HepG2 (cell line): ENCODE results near the gene HTD2. TPM values are rescaled to one million over a fixed set of nuclear protein-coding genes. Genes with fewer than 3 reads are reported as not detected.

ENCODE experiments used
- ATAC-seq: fragments of 200-7000 bp; cut with Tn5 transposase; 3 replicates; pipeline ENCODE4 v1.9.1; 2020; ENCODE audit warnings: mild to moderate bottlenecking, moderate library complexity
- BruUV-seq: library from RNA; stranded (reverse); fragments of 400-500 nt; replicated peaks from 2 replicates; lab custom pipeline; 2021; lab: Mats Ljungman, UMichigan
- CTCF ChIA-PET: fragments of 300-600 bp; formaldehyde crosslinking; extraction: SDS; loops from one replicate; lab custom pipeline; 2021; ENCODE audit warnings: low total read pairs, inconsistent platforms, low intra/inter-chr PET ratio; lab: Yijun Ruan, JAX
- POLR2A ChIA-PET: fragments of 350-600 bp; sonication (Branson Sonifier 250); formaldehyde crosslinking; loops from one replicate; lab custom pipeline; 2020; ENCODE audit warnings: antibody characterized with exemption, inconsistent platforms; lab: Yijun Ruan, JAX
- DNase-seq: peaks from one replicate; pipeline ENCODE4 v3.0.0-alpha.2; 2015; ENCODE audit warnings: low spot score
- FAIRE-seq: peaks from 3 replicates; lab custom pipeline; 2011; peaks lifted over from hg19 to GRCh38; lab: Jason Lieb, UNC
- H2AFZ ChIP-seq: one replicate; pipeline ENCODE4 v1.6.1; 2011; ENCODE audit warnings: low read length, inconsistent platforms
- H3K27ac ChIP-seq: fragments of 300-600 bp; 3 replicates; pipeline ENCODE4 v1.8.0; 2011; ENCODE audit warnings: mixed run types, mild to moderate bottlenecking, mixed read lengths, low read length, inconsistent platforms; ENCODE audit not compliant: insufficient read depth; ENCODE audit errors: extremely low read length
- H3K27me3 ChIP-seq, 2 experiments: fragments of 200-600 bp in 1 of 2; 2 replicates in 1 of 2; 3 replicates in 1 of 2; pipeline versions ENCODE4 v1.6.0 to v1.8.0; 2011; ENCODE audit warnings: low read length in 2 of 2, mild to moderate bottlenecking in 2 of 2, moderate library complexity in 2 of 2, inconsistent platforms in 1 of 2; ENCODE audit not compliant: insufficient read depth in 2 of 2, control insufficient read depth in 1 of 2
- H3K36me3 ChIP-seq, 2 experiments: fragments of 200-600 bp in 1 of 2; replicated peaks in 1 of 2; 2 replicates in 1 of 2; 3 replicates in 1 of 2; pipeline versions ENCODE4 v1.5.1 to v1.8.0; 2011; ENCODE audit warnings: low read length in 2 of 2, inconsistent platforms in 1 of 2; ENCODE audit not compliant: insufficient read depth in 2 of 2, control insufficient read depth in 1 of 2
- H3K4me1 ChIP-seq: 2 replicates; pipeline ENCODE4 v1.5.1; 2012; ENCODE audit warnings: low read length, inconsistent platforms; ENCODE audit not compliant: insufficient read depth
- H3K4me2 ChIP-seq: 2 replicates; pipeline ENCODE4 v1.6.0; 2011; ENCODE audit warnings: low read depth, low read length, inconsistent platforms
- H3K4me3 ChIP-seq, 3 experiments: fragments of 200-600 bp in 1 of 3; sonication (generic), shearing (Covaris generic) in 1 of 3; replicated peaks in 1 of 3; 2 replicates each; pipeline ENCODE4 v1.5.1; 2011 to 2016; ENCODE audit warnings: low read length in 3 of 3, inconsistent platforms in 2 of 3, low read depth in 2 of 3, mild to moderate bottlenecking in 2 of 3, control low read depth in 1 of 3, mixed read lengths in 1 of 3; ENCODE audit not compliant: insufficient read depth in 1 of 3
- H3K79me2 ChIP-seq: one replicate; pipeline ENCODE4 v1.6.1; 2011; ENCODE audit warnings: low read length, inconsistent platforms; ENCODE audit not compliant: insufficient read depth
- H3K9ac ChIP-seq: 2 replicates; pipeline ENCODE4 v1.6.0; 2011; ENCODE audit warnings: mild to moderate bottlenecking, low read depth, low read length, inconsistent platforms; ENCODE audit not compliant: insufficient read depth
- H3K9me3 ChIP-seq: 2 replicates; pipeline ENCODE4 v1.5.1; 2012; ENCODE audit warnings: mild to moderate bottlenecking, low read length
- H4K20me1 ChIP-seq: 2 replicates; pipeline ENCODE4 v1.6.0; 2011; ENCODE audit warnings: inconsistent platforms, mild to moderate bottlenecking, low read length, moderate library complexity; ENCODE audit not compliant: insufficient read depth
- BHLHE40 ChIP-seq: IDR thresholded peaks from 2 replicates; pipeline ENCODE4 v1.6.1; 2011; ENCODE audit warnings: low read length, improper control_type of control experiment
- CHCHD3 ChIP-seq: sonication (generic); formaldehyde crosslinking; IDR thresholded peaks from 2 replicates; pipeline ENCODE4 v1.8.0; 2022; ENCODE audit warnings: mild to moderate bottlenecking, missing genetic modification reagents, moderate library complexity
- FOXA1 ChIP-seq, 2 experiments: fragments of 450-650 bp in 1 of 2; sonication (generic) in 1 of 2; formaldehyde crosslinking in 1 of 2; IDR thresholded peaks; 2 replicates each; pipeline versions ENCODE4 v1.4.0 to v1.6.1; 2016 to 2020; ENCODE audit warnings: missing genetic modification reagents in 1 of 2
- HIVEP1 ChIP-seq: sonication (generic); formaldehyde crosslinking; IDR thresholded peaks from 2 replicates; pipeline ENCODE4 v1.4.0; 2020; ENCODE audit warnings: mild to moderate bottlenecking, missing genetic modification reagents
- KDM2A ChIP-seq: sonication (generic); formaldehyde crosslinking; IDR thresholded peaks from 2 replicates; pipeline ENCODE4 v1.4.0; 2020; ENCODE audit warnings: low read depth, missing genetic modification reagents, borderline replicate concordance
- NFE2 ChIP-seq: sonication (generic); formaldehyde crosslinking; IDR thresholded peaks from 2 replicates; pipeline ENCODE4 v1.4.0; 2020; ENCODE audit warnings: missing genetic modification reagents
- POGZ ChIP-seq: sonication (generic); formaldehyde crosslinking; IDR thresholded peaks from 2 replicates; pipeline ENCODE4 v1.4.0; 2020; ENCODE audit warnings: mild to moderate bottlenecking, missing genetic modification reagents
- RCOR2 ChIP-seq: IDR thresholded peaks from 2 replicates; pipeline ENCODE4 v1.6.1; 2016; ENCODE audit warnings: missing biosample characterization, missing genetic modification reagents
- REXO4 ChIP-seq: sonication (generic); formaldehyde crosslinking; IDR thresholded peaks from 2 replicates; pipeline ENCODE4 v1.8.0; 2022; ENCODE audit warnings: missing genetic modification reagents, mild to moderate bottlenecking, borderline replicate concordance
- SCMH1 ChIP-seq: sonication (generic); formaldehyde crosslinking; IDR thresholded peaks from 2 replicates; pipeline ENCODE4 v1.9.0; 2021; ENCODE audit warnings: missing genetic modification reagents, mild to moderate bottlenecking, borderline replicate concordance
- SMAD3 ChIP-seq: sonication (generic); formaldehyde crosslinking; IDR thresholded peaks from 2 replicates; pipeline ENCODE4 v1.4.0; 2020; ENCODE audit warnings: missing genetic modification reagents
- TBX2 ChIP-seq: sonication (generic); formaldehyde crosslinking; IDR thresholded peaks from 2 replicates; pipeline ENCODE4 v1.5.0; 2020; ENCODE audit warnings: missing genetic modification reagents, mild to moderate bottlenecking, borderline replicate concordance
- TEAD3 ChIP-seq: optimal IDR thresholded peaks from 2 replicates; pipeline ENCODE3; 2016; ENCODE audit warnings: borderline replicate concordance
- ZKSCAN8 ChIP-seq: IDR thresholded peaks from 2 replicates; pipeline ENCODE4 v1.6.1; 2016; ENCODE audit warnings: borderline replicate concordance, missing genetic modification reagents, missing compliant biosample characterization
- ZNF121 ChIP-seq: sonication (generic); formaldehyde crosslinking; IDR thresholded peaks from 2 replicates; pipeline ENCODE4 v1.5.0; 2020; ENCODE audit warnings: mild to moderate bottlenecking, missing genetic modification reagents
- ZNF720 ChIP-seq: sonication (generic); formaldehyde crosslinking; IDR thresholded peaks from 2 replicates; pipeline ENCODE4 v1.4.0; 2020; ENCODE audit warnings: missing genetic modification reagents
- ZNF746 ChIP-seq: sonication (generic); formaldehyde crosslinking; IDR thresholded peaks from 2 replicates; pipeline ENCODE4 v1.8.0; 2022; ENCODE audit warnings: mild to moderate bottlenecking, missing genetic modification reagents
- ZNF777 ChIP-seq: sonication (generic); formaldehyde crosslinking; IDR thresholded peaks from 2 replicates; pipeline ENCODE4 v1.4.0; 2020; ENCODE audit warnings: missing genetic modification reagents
- ZNF780A ChIP-seq: sonication (generic); formaldehyde crosslinking; IDR thresholded peaks from 2 replicates; pipeline ENCODE4 v1.8.0; 2022; ENCODE audit warnings: mild to moderate bottlenecking, missing genetic modification reagents, moderate library complexity
- WGBS: methylation state at CpG from one replicate; pipeline ENCODE4 v1.1.6; 2017; ENCODE audit warnings: low lambda C conversion rate; 5-methylcytosine and 5-hydroxymethylcytosine counted together
- in situ Hi-C: cut with HindIII; loops from 2 replicates; pipeline ENCODE4 v1.10.0; 2017; ENCODE audit warnings: low pct_unique_long_range_greater_than_20kb; ENCODE audit not compliant: extremely low pct_ligation_motif_present
- intact Hi-C: fragments of 100-400 bp; cut with micrococcal nuclease; formaldehyde crosslinking; loops from one replicate; pipeline ENCODE4 v1.10.0; 2022; ENCODE audit not compliant: unreplicated experiment
- polyA plus RNA-seq, 8 experiments: library from polyadenylated mRNA; depleted of rRNA in 3 of 8; stranded (reverse) in 7 of 8; unstranded in 1 of 8; fragments of >200 nt; fragmentation: Illumina TruSeq in 4 of 8; extraction: Trizol in 4 of 8; gene quantifications; 2 replicates each; pipeline versions ENCODE4 v1.2.1 to v1.2.3, GENCODE V29; 2011 to 2016; ENCODE audit warnings: low read depth in 4 of 8, missing spikeins in 1 of 8, mixed read lengths in 1 of 8; ENCODE audit not compliant: insufficient read depth in 1 of 8
- total RNA-seq, 5 experiments: library from RNA; depleted of rRNA; stranded (reverse); fragments of >200 nt; fragmentation: Illumina TruSeq; extraction: Trizol; gene quantifications; 2 replicates each; pipeline ENCODE4 v1.2.3, GENCODE V29; 2016; ENCODE audit warnings: low read depth in 1 of 5
- TF ChIP-seq, protein P1 (sequence below): sonication (generic); formaldehyde crosslinking; IDR thresholded peaks from 2 replicates; pipeline ENCODE4 v1.5.1; 2020; ENCODE audit warnings: mild to moderate bottlenecking, moderate library complexity, missing genetic modification reagents
- TF ChIP-seq, protein P2 (sequence below): sonication (generic); formaldehyde crosslinking; IDR thresholded peaks from 2 replicates; pipeline ENCODE4 v1.4.0; 2020; ENCODE audit warnings: mild to moderate bottlenecking, missing genetic modification reagents, borderline replicate concordance
- TF ChIP-seq, protein P3 (sequence below): IDR thresholded peaks from 2 replicates; pipeline ENCODE4 v1.6.1; 2016; ENCODE audit warnings: mild to moderate bottlenecking

The HTD2 gene
- total and polyA plus RNA-seq, 2 of the 13 experiments (the other 11 are each of a cell fraction or from before 2014, with no cell fraction given): 8.6 to 13.7 TPM

DNA sequence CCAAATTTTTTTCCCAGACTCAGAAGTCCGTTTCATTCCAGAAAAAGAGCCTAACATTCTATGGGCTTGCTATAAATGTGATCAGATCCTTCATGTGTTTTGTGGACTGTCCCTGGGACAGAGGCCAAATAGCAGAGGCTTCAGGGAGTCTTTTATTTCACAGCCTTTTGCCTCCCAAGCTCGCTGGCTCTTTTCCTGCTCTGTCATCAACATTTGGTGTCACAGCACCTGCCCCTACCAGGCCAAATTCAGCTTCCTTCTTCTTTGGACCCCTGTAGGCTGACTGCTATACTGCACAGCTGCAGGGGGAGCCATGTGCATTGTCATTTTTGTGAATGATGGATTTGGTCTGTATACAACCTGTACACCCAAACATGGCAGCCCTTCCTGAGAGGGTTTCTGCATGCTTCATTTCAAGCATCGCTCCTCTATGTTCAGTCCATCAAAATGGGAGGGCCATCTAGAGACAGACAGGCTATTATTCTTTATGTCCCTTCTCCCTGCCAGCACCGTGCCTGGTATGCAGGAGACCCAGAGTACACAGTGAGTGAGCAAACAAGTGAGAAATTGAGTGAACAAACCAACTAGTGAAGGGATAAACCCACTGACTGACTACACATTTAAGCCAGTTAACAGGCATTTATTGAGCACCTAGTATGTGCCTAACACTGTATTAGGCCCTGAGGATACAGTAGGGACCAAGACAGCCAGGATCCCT is 18.1 kb upstream of the HTD2 start:
- intact Hi-C loops (loop anchor here (5.0 kb wide), 1 partner anchor 51 kb away; the partner anchor contains the start of gene ABHD6), in situ Hi-C loops (no loop called here)
- Histone ChIP-seq H3K9ac (no peak overlapping the region), H4K20me1 (no peaks in the 10 kb centered on the region), H2AFZ (no peak overlapping the region), H3K36me3 (peaks cover 0 to 5% of the 10 kb centered on the region in 2 experiments; a peak in 3 of 5 replicates), H3K9me3 (no peaks in the 10 kb centered on the region), H3K27me3 (no peaks in the 10 kb centered on the region), H3K4me2 (no peak overlapping the region), H3K27ac (no peak overlapping the region), H3K79me2 (no peaks in the 10 kb centered on the region), H3K4me1 (peaks cover 18% of the 10 kb centered on the region), H3K4me3 (no peak overlapping the region)
- FAIRE-seq (peak; percentile 47), DNase-seq (peak; percentile 51), ATAC-seq (peak; percentile 89)
- no TSS peak for BruUV-seq
- 59% methylated on average over 4 of the region's 4 CpGs for WGBS
- ChIA-PET CTCF (no interaction called here), POLR2A (no interaction called here)
- TF ChIP-seq, protein P1, sequence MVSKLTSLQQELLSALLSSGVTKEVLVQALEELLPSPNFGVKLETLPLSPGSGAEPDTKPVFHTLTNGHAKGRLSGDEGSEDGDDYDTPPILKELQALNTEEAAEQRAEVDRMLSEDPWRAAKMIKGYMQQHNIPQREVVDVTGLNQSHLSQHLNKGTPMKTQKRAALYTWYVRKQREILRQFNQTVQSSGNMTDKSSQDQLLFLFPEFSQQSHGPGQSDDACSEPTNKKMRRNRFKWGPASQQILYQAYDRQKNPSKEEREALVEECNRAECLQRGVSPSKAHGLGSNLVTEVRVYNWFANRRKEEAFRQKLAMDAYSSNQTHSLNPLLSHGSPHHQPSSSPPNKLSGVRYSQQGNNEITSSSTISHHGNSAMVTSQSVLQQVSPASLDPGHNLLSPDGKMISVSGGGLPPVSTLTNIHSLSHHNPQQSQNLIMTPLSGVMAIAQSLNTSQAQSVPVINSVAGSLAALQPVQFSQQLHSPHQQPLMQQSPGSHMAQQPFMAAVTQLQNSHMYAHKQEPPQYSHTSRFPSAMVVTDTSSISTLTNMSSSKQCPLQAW (CRISPR knock-in tag): no peak
- TF ChIP-seq BHLHE40: no peak
- TF ChIP-seq ZNF777 (CRISPR knock-in tag): no peak
- TF ChIP-seq TBX2 (CRISPR knock-in tag): no peak
- TF ChIP-seq ZNF780A (CRISPR knock-in tag): no peak
- TF ChIP-seq NFE2 (CRISPR knock-in tag): no peak
- TF ChIP-seq ZKSCAN8 (CRISPR knock-in tag): peak; percentile 96
- no peak for TF ChIP-seq REXO4 (CRISPR knock-in tag)
- TF ChIP-seq SMAD3 (CRISPR knock-in tag): no peak
- TF ChIP-seq, protein P2, sequence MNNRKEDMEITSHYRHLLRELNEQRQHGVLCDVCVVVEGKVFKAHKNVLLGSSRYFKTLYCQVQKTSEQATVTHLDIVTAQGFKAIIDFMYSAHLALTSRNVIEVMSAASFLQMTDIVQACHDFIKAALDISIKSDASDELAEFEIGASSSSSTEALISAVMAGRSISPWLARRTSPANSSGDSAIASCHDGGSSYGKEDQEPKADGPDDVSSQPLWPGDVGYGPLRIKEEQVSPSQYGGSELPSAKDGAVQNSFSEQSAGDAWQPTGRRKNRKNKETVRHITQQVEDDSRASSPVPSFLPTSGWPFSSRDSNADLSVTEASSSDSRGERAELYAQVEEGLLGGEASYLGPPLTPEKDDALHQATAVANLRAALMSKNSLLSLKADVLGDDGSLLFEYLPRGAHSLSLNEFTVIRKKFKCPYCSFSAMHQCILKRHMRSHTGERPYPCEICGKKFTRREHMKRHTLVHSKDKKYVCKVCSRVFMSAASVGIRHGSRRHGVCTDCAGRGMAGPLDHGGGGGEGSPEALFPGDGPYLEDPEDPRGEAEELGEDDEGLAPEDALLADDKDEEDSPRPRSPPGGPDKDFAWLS (CRISPR knock-in tag): no peak
- no peak for TF ChIP-seq SCMH1 (CRISPR knock-in tag)
- no peak for TF ChIP-seq ZNF746
- no peak for TF ChIP-seq FOXA1 (IDR thresholded peaks at IDR 0.05)
- peak; percentile 35; the same call in 1 of the 2 replicates for TF ChIP-seq FOXA1 (CRISPR knock-in tag; IDR thresholded peaks at IDR 0.05)
- TF ChIP-seq, protein P3, sequence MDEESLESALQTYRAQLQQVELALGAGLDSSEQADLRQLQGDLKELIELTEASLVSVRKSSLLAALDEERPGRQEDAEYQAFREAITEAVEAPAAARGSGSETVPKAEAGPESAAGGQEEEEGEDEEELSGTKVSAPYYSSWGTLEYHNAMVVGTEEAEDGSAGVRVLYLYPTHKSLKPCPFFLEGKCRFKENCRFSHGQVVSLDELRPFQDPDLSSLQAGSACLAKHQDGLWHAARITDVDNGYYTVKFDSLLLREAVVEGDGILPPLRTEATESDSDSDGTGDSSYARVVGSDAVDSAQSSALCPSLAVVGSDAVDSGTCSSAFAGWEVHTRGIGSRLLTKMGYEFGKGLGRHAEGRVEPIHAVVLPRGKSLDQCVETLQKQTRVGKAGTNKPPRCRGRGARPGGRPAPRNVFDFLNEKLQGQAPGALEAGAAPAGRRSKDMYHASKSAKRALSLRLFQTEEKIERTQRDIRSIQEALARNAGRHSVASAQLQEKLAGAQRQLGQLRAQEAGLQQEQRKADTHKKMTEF (CRISPR knock-in tag): no peak
- 0 out of 2 replicates have a peak, but pooled peaks have one; percentile 26 for TF ChIP-seq RCOR2 (CRISPR knock-in tag)
- peak; percentile 78 for TF ChIP-seq TEAD3 (CRISPR knock-in tag)
- no peak for TF ChIP-seq HIVEP1 (CRISPR knock-in tag)
- TF ChIP-seq POGZ (CRISPR knock-in tag): 0 out of 2 replicates have a peak, but pooled peaks have one; percentile 21
- TF ChIP-seq CHCHD3 (CRISPR knock-in tag): no peak
- no peak for TF ChIP-seq KDM2A (CRISPR knock-in tag)
- no peak for TF ChIP-seq ZNF720
- no peak for TF ChIP-seq ZNF121
